ENCODE data around the gene LMF1.

DNA sequence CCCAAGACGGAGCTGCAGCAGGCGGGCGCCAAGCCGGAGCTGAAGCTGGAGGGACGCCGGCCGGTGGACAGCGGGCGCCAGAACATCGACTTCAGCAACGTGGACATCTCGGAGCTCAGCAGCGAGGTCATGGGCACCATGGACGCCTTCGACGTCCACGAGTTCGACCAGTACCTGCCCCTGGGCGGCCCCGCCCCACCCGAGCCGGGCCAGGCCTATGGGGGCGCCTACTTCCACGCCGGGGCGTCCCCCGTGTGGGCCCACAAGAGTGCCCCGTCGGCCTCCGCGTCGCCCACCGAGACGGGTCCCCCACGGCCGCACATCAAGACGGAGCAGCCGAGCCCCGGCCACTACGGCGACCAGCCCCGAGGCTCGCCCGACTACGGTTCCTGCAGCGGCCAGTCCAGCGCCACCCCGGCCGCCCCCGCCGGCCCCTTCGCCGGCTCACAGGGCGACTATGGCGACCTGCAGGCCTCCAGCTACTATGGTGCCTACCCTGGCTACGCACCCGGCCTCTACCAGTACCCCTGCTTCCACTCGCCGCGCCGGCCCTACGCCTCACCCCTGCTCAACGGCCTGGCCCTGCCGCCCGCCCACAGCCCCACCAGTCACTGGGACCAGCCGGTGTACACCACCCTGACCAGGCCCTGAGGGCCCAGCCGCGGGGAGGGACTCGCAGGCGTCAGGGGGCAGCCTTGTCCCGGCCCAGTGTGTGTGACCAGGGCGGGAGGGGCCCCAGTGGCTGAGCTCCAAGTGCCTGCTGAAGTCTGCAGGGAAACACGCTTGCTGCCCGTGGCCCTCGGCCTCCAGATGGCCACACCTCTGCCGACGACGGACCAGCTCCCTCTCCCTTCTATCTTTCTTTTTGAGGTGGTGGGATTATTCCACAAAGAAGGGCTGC is 14.2 kb upstream of the LMF1 start:
- TF ChIP-seq POLR2A (IDR thresholded peaks at IDR 0.05; ENCODE audit: low read length) (no peak), GATA1 (IDR thresholded peaks at IDR 0.05; ENCODE audit: low read depth, low read length) (no peak)
